Measurements from ENCODE around the gene SLC24A3. TPM values are rescaled to one million over a fixed set of nuclear protein-coding genes. Genes with fewer than 3 reads are reported as not detected.

The SLC24A3 gene
- total RNA-seq, 1 donor from 2014 or later: 7.1 TPM

GRCh38 chr20:19426356-19426755 is 213.9 kb downstream of the SLC24A3 start:
- DNase-seq: no peak

DNA sequence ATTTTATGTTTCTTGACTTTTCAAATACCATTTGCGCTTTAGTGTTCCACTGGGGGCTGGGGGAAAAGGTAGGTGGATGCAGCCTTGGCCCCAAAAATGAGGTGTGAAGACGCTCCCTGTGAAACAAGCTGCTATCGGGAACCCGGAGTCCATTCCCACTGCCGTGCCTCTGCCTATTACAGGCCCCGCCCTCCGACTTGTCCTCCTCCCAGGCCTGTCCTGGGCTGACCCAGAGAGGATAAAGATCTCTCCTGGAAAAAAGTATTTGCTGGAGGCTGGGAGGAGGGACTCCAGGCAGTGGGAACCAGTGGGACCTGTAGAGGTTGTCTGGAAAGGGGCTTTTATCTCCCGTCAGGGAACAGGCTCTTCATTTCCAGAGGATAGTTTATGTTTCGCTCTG is 215.0 kb downstream of the SLC24A3 start:
- DNase-seq: no peak

DNA sequence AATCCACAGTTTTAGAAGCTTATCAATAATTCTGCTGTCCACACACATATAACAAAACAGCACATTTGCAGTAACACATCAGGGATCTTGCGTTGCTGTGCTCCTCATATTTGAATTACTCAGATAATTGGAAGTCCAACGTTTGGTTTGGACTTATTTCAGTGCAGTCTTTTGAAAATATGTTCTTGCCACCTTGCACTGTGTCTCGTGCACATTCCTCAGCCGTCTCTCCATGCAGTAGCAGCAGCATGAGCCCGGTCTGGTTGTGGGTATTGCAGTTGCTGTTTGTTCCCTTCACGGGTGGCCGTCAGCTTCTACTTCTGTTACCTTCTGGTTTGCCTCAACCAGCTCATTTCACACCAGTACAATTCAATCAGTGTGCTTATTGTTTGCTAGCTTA is 215.5 kb downstream of the SLC24A3 start:
- no peak for DNase-seq

DNA sequence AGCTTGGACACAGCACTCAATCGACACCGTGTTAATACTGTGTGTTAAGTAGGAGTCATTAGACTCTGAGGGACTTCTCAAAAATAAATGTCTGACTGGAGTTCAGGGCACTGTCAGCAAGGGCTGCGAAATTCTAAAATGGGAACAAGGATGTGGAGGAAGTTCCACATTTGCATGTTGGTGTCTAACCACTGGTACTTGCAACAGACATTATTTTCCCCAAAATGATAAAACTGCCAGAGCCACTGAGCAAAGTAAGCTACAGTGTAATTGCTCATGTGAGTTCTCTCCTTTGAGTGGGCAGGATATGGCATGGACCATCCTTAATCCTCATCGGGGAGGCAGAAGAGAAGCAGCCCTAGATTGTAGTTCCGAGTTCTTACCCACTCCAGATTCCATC is 215.9 kb downstream of the SLC24A3 start:
- DNase-seq: no peak

DNA sequence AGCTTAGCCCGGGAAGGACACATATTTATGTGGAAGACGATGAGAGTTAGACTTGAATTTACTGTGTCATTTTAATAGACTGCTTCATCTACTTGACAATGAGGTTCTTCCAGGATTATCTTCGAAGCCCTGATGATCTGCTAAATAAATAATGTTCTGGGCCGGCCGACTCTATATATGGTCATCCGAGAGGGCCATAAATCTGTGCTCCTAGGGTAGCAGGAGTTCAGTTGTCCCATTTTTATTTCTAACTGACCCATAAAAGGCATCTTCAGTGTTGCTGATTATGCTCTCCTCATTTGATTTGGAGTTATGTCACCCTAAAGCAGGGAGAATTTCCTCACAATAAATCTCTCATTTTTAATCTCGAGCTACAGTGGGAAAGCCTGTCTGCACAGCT is 217.1 kb downstream of the SLC24A3 start:
- DNase-seq: no peak

DNA sequence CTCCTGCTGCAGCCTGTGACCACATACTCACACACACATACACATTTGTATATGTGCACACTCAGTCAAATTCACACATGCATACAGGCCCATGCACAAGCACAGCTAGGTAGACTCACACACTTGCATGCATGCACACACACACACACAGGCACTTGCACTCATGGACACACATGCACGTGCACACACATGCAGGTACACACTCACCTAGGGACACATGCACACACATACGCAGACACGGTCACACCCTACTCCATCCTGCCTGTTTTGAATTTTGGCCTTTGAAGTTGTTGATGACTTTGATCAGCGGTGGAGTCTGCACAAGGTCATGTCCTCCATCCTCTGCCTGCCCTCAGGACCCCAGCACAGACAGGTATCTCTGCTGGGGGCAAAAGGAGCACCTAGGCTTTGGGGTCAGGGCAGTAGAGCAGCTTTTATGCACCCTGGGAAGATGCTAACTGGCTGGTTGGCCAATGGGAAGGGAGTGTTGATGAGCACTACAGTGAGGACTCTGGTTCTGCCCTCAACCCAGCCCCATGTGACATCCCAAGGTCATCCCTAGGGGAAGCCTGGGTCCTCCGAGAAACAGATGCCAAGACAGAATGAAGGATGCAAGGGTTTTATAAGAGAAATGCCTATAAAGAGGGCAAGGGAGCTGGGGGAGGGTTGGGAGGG is 218.3 kb downstream of the SLC24A3 start:
- no peak for DNase-seq

- no peak for DNase-seq
Observed at GRCh38 chr20:19431316-19431700, 218.9 kb downstream of the SLC24A3 start.

DNA sequence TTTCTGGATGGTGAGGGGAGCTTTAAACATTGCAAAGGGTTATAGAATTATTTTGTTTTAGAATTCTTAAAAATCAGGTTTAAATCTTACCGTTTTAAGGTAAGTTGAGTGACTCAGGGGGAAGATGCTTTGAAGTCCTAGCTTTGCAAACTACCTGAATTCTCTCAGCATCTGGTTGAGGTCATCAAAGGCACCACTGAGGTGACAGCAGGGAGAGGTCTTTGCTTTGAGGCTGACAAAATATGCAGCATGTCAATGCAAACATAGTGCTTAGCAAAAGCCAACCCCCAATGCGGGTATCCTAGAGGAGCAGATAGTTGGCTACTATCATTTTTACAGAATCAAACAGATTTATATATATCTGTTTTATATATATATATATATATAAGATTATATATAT is 219.5 kb downstream of the SLC24A3 start:
- no peak for DNase-seq

DNA sequence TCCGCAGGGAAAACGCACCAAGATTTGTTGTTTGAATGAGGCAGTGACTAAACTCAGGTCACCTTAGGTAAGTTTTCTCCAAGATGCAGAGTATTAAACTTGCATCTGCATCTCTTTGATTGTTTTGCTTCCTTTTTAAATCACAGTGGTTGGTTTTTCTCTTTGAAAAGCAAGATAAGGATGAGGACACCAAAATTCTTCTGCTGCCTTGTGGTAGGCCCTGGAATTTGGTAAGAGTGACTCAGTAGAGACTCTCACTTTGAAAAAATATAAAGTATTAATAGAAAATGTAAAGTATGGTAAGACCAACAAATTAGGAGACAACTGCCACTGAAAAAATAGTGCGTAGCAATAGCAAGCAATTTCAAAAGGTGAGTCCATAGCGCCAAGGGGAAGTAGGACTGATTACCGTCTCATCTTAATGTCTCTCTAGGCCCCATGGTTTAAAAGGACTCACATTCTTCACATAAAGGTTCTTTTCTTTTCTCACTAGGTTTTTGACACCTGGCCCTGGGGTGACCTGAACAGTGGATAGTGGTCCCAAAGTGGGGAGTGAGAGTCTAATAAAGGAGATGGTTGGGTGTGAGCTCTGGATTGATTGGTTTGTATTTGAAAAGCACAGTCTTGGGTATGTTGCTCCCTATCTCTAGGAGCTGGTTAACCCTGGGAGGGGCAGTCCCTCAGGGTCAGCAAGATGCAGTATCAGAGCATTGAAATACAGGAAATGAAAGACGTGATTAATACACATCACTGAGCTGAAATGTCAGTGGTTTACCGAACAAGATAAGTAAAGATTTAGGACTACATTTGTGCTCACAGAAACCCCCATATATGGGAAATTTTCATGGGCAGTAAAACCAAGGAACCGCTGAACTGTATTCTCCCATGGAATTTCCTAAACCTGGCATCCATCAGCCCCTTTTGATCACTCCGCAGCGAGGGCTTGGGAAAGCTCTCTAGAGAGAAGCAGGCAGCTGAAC is 221.2 kb downstream of the SLC24A3 start:
- no peak for DNase-seq

DNA sequence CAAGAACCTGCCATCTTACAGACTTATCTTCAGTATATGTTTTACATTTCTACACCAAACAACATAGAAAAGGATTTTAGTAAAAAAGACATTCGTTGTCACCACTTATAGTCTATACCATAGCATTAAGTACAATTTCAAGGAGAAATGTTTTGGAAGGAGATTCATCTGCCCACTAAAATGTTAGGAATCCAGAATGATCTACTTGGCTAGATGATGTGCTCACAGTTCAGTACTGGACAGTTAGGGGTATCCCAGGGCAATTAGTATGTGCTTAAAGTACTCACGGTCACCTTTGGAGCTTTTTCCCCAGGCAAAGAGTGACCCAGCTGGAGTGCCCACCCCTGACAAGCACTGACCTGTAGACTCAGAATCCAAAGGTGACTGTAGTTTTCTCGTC is 222.9 kb downstream of the SLC24A3 start:
- DNase-seq: no peak

GRCh38 chr20:19435821-19436220 is 223.4 kb downstream of the SLC24A3 start:
- DNase-seq: no peak

GRCh38 chr20:19438488-19438887 is 226.0 kb downstream of the SLC24A3 start:
- DNase-seq: no peak

- no peak for DNase-seq
Observed at GRCh38 chr20:19440660-19441527, 228.5 kb downstream of the SLC24A3 start.

DNA sequence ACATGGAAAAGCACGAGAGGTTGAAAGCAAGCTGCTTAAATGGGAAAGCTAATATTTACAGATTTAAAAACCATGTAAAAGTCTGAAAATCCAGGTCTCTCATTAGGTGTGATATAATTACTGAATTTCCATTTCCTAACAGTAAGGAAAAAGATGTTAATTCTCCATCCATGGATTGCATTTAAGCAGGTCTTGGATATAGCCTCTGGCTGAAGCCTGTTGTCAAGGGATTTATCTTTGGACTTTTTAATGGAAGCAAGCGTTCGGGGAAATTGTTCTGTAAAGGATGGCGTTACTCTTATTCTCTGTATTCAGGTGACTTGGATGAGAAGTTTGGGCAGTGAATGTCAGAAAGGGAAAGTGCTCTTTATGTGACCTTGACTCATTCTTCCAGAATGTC is 233.8 kb downstream of the SLC24A3 start:
- no peak for DNase-seq

- no peak for DNase-seq
Observed at GRCh38 chr20:19448632-19449031, 236.2 kb downstream of the SLC24A3 start.

DNA sequence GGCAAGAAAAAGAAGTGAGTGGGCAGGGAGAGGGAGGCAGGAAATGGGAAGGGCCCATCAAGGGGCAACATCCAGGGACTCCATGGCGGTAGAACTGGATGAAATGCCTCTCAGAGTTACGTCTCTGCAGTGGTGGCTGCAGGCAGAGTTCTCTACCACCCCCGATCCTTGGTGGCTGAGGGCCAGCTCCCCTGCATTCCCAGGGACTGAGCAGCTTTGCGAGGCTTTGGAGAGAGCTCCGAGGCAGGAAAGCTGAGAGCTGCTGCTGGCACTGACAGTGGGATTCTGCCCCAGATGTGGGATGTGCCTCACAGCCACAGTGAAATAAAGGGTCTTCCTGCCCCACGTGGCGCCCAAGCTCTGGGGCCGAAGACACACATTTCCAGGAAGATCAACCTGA is 236.6 kb downstream of the SLC24A3 start:
- DNase-seq: no peak

- no peak for DNase-seq
Observed at GRCh38 chr20:19451231-19451922, 238.9 kb downstream of the SLC24A3 start.

GRCh38 chr20:19451923-19452295 is 239.5 kb downstream of the SLC24A3 start:
- no peak for DNase-seq

DNA sequence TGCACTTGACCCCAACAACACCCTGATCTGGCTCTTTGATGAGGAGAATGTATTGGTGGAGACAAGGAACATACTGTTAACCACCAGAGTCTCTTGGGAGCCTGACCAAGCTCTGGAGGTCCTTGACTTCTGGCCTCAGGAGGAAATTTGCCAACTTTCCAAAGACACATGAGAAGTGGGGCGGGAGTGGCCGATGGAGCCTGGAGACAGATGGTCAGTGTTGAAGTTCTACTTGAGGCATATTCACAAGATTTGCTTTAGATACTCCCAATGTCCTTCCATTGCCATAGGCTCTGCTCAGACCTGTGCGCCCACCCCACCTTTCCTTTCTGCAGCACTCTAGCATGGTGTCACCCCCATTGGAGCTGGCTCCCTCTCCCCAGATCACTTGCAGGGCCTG is 241.0 kb downstream of the SLC24A3 start:
- DNase-seq: no peak

DNA sequence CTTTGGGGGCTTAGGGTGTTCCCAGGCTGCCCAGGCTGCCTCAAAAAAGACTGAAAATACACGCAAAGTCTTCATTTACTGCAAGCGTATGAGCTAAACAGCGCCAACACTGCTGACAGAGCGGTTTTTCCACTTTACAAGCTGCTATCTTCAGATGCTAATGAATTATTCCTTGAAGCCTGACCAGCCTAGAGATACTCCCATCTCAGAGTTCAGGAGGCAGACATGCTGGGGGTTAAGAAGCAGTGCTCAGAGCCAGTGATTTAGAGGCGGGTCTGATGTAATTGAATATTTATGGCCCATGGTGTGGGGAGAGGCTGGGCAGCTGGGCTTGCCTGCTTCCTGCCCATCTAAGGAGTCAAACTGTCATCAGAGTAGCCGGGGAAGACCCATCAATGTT is 241.4 kb downstream of the SLC24A3 start:
- no peak for DNase-seq

- no peak for DNase-seq
Observed at GRCh38 chr20:19456595-19457395, 244.4 kb downstream of the SLC24A3 start.
